Coronary artery (tissue), 2 donors: ENCODE results near the gene SOX18.
"Not testable (repeated sequence)": the region's sequence is repeated elsewhere in the genome, so short reads cannot be mapped to it uniquely, and the experiment has no call there.

Source experiments
- DNase-seq: peaks from one replicate; pipeline ENCODE4 v3.0.0-alpha.2; 2017; ENCODE audit warnings: low spot score
- H3K27ac ChIP-seq, 2 donors: fragments of 200-600 bp; sonication (generic); one replicate each; pipeline ENCODE4 v1.5.1; 2016 to 2019
- H3K4me3 ChIP-seq: fragments of 200-600 bp; sonication (generic); 2 replicates; pipeline ENCODE4 v1.5.1; 2016; ENCODE audit warnings: mild to moderate bottlenecking, moderate library complexity
- CTCF ChIP-seq: fragments of 200-600 bp; sonication (generic); IDR thresholded peaks from one replicate; pipeline ENCODE4 v1.5.1; 2019; ENCODE audit warnings: antibody characterized with exemption

Gene SOX18

GRCh38 chr20:64023361-64024140 is 25.9 kb downstream of the SOX18 start:
- no peak for DNase-seq
- H3K27ac ChIP-seq = no peak overlapping the region
- no peak for TF ChIP-seq CTCF
- no peak overlapping the region for H3K4me3 ChIP-seq

GRCh38 chr20:64022671-64023360 is 26.6 kb downstream of the SOX18 start:
- no peak overlapping the region for H3K27ac ChIP-seq
- no peak overlapping the region for H3K4me3 ChIP-seq
- no peak for TF ChIP-seq CTCF
- no peak for DNase-seq

GRCh38 chr20:64021124-64021975 is 28.1 kb downstream of the SOX18 start:
- TF ChIP-seq CTCF = no peak
- DNase-seq = no peak

GRCh38 chr20:64015635-64016034 is 33.8 kb downstream of the SOX18 start:
- DNase-seq = no peak
- no peak overlapping the region for H3K4me3 ChIP-seq
- H3K27ac ChIP-seq = no peak overlapping the region
- no peak for TF ChIP-seq CTCF

More at GRCh38 chr20:64021124-64021975, 28.1 kb downstream of the SOX18 start:
- no peak overlapping the region for H3K27ac ChIP-seq
- no peak overlapping the region for H3K4me3 ChIP-seq

GRCh38 chr20:64012385-64013154 is 36.9 kb downstream of the SOX18 start:
- not testable (repeated sequence) for DNase-seq, H3K4me3 ChIP-seq, H3K27ac ChIP-seq

- H3K27ac ChIP-seq = no peak overlapping the region
Observed at GRCh38 chr20:64011366-64011779, 38.1 kb downstream of the SOX18 start.

More at GRCh38 chr20:64011366-64011779, 38.1 kb downstream of the SOX18 start:
- no peak for DNase-seq
- TF ChIP-seq CTCF = no peak
- H3K4me3 ChIP-seq = no peak overlapping the region
